RPMI7951 (cell line): ENCODE data around the gene PPFIA2. TPM values are rescaled to one million over a fixed set of nuclear protein-coding genes. Genes with fewer than 3 reads are reported as not detected.

ENCODE experiments used
- DNase-seq: peaks from one replicate; pipeline ENCODE4 v3.0.0-alpha.2; 2012; ENCODE audit warnings: low read depth
- total RNA-seq: library from RNA; depleted of rRNA; stranded (reverse); fragments of >200 nt; shearing (Covaris generic); gene quantifications from 2 replicates; pipeline ENCODE4 v1.2.3, GENCODE V29; 2014

PPFIA2 gene
- total RNA-seq, 1 experiment from 2014 or later: not detected

- peak; percentile 29 for DNase-seq
These were observed 308.0 kb downstream of the PPFIA2 start for GRCh38 chr12:81450920-81451739.

GRCh38 chr12:81441629-81442028 lies 317.5 kb downstream of the PPFIA2 start:
- DNase-seq: no peak

- no peak for DNase-seq
These were observed 319.1 kb downstream of the PPFIA2 start for GRCh38 chr12:81440001-81440400.

- no peak for DNase-seq
These were observed 319.8 kb downstream of the PPFIA2 start for GRCh38 chr12:81439344-81439743.

- DNase-seq: no peak
These were observed 342.1 kb downstream of the PPFIA2 start for GRCh38 chr12:81417056-81417455.

- DNase-seq: no peak
These were observed 342.6 kb downstream of the PPFIA2 start for GRCh38 chr12:81416571-81416970.

GRCh38 chr12:81414441-81414840 lies 344.7 kb downstream of the PPFIA2 start:
- DNase-seq: no peak

GRCh38 chr12:81412940-81413339 lies 346.2 kb downstream of the PPFIA2 start:
- DNase-seq: no peak

- DNase-seq: no peak
These were observed 355.8 kb downstream of the PPFIA2 start for GRCh38 chr12:81403348-81403747.

- no peak for DNase-seq
These were observed 357.9 kb downstream of the PPFIA2 start for GRCh38 chr12:81401241-81401640.

GRCh38 chr12:81400024-81400423 lies 359.1 kb downstream of the PPFIA2 start:
- DNase-seq: no peak

- no peak for DNase-seq
These were observed 363.7 kb downstream of the PPFIA2 start for GRCh38 chr12:81395431-81395830.

- DNase-seq: no peak
These were observed 369.5 kb downstream of the PPFIA2 start for GRCh38 chr12:81389550-81390099.

GRCh38 chr12:81386101-81386500 lies 373.0 kb downstream of the PPFIA2 start:
- no peak for DNase-seq

GRCh38 chr12:81381951-81382350 lies 377.2 kb downstream of the PPFIA2 start:
- no peak for DNase-seq

- DNase-seq: no peak
These were observed 380.4 kb downstream of the PPFIA2 start for GRCh38 chr12:81378601-81379285.

- DNase-seq: no peak
These were observed 381.4 kb downstream of the PPFIA2 start for GRCh38 chr12:81377771-81378170.

GRCh38 chr12:81375969-81376368 lies 383.2 kb downstream of the PPFIA2 start:
- DNase-seq: no peak

- no peak for DNase-seq
These were observed 388.7 kb downstream of the PPFIA2 start for GRCh38 chr12:81370456-81370855.

GRCh38 chr12:81369175-81369574 lies 390.0 kb downstream of the PPFIA2 start:
- DNase-seq: no peak

- no peak for DNase-seq
These were observed 393.9 kb downstream of the PPFIA2 start for GRCh38 chr12:81365284-81365683.

- no peak for DNase-seq
These were observed 398.2 kb downstream of the PPFIA2 start for GRCh38 chr12:81360916-81361315.

- DNase-seq: no peak
These were observed 399.4 kb downstream of the PPFIA2 start for GRCh38 chr12:81359736-81360135.
